ENCODE results near the gene TTC21B. TPM values are rescaled to one million over a fixed set of nuclear protein-coding genes. Genes with fewer than 3 reads are reported as not detected.

Gene TTC21B
- total and polyA plus RNA-seq, 10 of the 15 experiments (the other 5 are each of a cell fraction or from before 2014, with no cell fraction given) = 2.7 to 22.4 (median 11.3) TPM

- CTCF ChIA-PET = no interaction called here
These were observed 37.3 kb upstream of the TTC21B start for GRCh38 chr2:165990846-165991245.

GRCh38 chr2:165989851-165990250 lies 36.3 kb upstream of the TTC21B start:
- no peak overlapping the region for H3K9ac ChIP-seq (ENCODE audit: control insufficient read depth, insufficient read depth, low read length)
- no peak overlapping the region for H3K4me2 ChIP-seq (ENCODE audit: control insufficient read depth, insufficient read depth)
- no peak for ATAC-seq
- no TSS peak for BruUV-seq (replicated peaks)
- no peaks in the 10 kb centered on the region for H3K4me1 ChIP-seq (ENCODE audit: control insufficient read depth, insufficient read depth, low read length)
- H2AFZ ChIP-seq (ENCODE audit: control insufficient read depth, low read depth, low read length) = no peak overlapping the region
- H3K4me3 ChIP-seq = no peak overlapping the region
- WGBS (ENCODE audit: insufficient coverage, insufficient replicate concordance, low lambda C conversion rate, missing lambda C conversion rate) = 4% methylated on average over 1 of the region's 1 CpG
- H3K36me3 ChIP-seq (ENCODE audit: control insufficient read depth in 2 of 2, insufficient read depth in 2 of 2, low read length in 1 of 2) = no peaks in the 10 kb centered on the region
- H3K9me3 ChIP-seq (replicated peaks; ENCODE audit: control insufficient read depth, insufficient read depth, low read length) = no peaks in the 10 kb centered on the region
- ChIA-PET SMC1A (ENCODE audit: uncharacterized antibody, unreplicated experiment) (no interaction called here), POLR2A (no interaction called here), CTCF (no interaction called here), RAD21 (ENCODE audit: unreplicated experiment) (no interaction called here)
- intact Hi-C loops (cut with micrococcal nuclease; ENCODE audit: unreplicated experiment) = no loop called here
- H4K20me1 ChIP-seq (ENCODE audit: control insufficient read depth, insufficient read depth) = no peaks in the 10 kb centered on the region
- no peaks in the 10 kb centered on the region for H3K27me3 ChIP-seq (replicated peaks in 1 of 2; ENCODE audit: control insufficient read depth in 2 of 2, insufficient read depth in 2 of 2, low read length in 1 of 2)
- in situ Hi-C loops (cut with MboI) = no loop called here
- DNase-seq (ENCODE audit: low read depth, low spot score) = no peak
- no peak overlapping the region for H3K27ac ChIP-seq (ENCODE audit: control insufficient read depth, insufficient read depth)
- TF ChIP-seq SREBF1 (IDR thresholded peaks at IDR 0.05; ENCODE audit: low read length) = no peak
- no peak for TF ChIP-seq E2F4 (IDR thresholded peaks at IDR 0.05; ENCODE audit: low read depth, low read length)
- no peak for TF ChIP-seq MYB (IDR thresholded peaks at IDR 0.05; ENCODE audit: borderline replicate concordance, low read depth, low read length)
- no peak for TF ChIP-seq MXI1 (IDR thresholded peaks at IDR 0.05; ENCODE audit: low read depth, low read length)
- TF ChIP-seq CHD2 (IDR thresholded peaks at IDR 0.05; ENCODE audit: borderline replicate concordance, low read depth, low read length) = no peak
- no peak for TF ChIP-seq YY1 (IDR thresholded peaks at IDR 0.05; ENCODE audit: low read depth, low read length)
- no peak for TF ChIP-seq TBL1XR1 (IDR thresholded peaks at IDR 0.05; ENCODE audit: low read depth, low read length)
- no peak for TF ChIP-seq ZBED1 (IDR thresholded peaks at IDR 0.05; ENCODE audit: borderline replicate concordance)
- FAIRE-seq = no peak
- no peaks in the 10 kb centered on the region for H3K79me2 ChIP-seq (ENCODE audit: control insufficient read depth, insufficient read depth, low read length)

More at GRCh38 chr2:165990846-165991245, 37.3 kb upstream of the TTC21B start:
- Histone ChIP-seq H3K4me3 (no peak overlapping the region), H3K4me2 (ENCODE audit: control insufficient read depth, insufficient read depth) (no peak overlapping the region), H3K9me3 (replicated peaks; ENCODE audit: control insufficient read depth, insufficient read depth, low read length) (no peaks in the 10 kb centered on the region), H3K9ac (ENCODE audit: control insufficient read depth, insufficient read depth, low read length) (no peak overlapping the region), H3K4me1 (ENCODE audit: control insufficient read depth, insufficient read depth, low read length) (no peaks in the 10 kb centered on the region), H3K79me2 (ENCODE audit: control insufficient read depth, insufficient read depth, low read length) (no peaks in the 10 kb centered on the region), H3K36me3 (ENCODE audit: control insufficient read depth in 2 of 2, insufficient read depth in 2 of 2, low read length in 1 of 2) (no peaks in the 10 kb centered on the region), H2AFZ (ENCODE audit: control insufficient read depth, low read depth, low read length) (no peak overlapping the region), H3K27me3 (replicated peaks in 1 of 2; ENCODE audit: control insufficient read depth in 2 of 2, insufficient read depth in 2 of 2, low read length in 1 of 2) (no peaks in the 10 kb centered on the region), H4K20me1 (ENCODE audit: control insufficient read depth, insufficient read depth) (no peaks in the 10 kb centered on the region), H3K27ac (ENCODE audit: control insufficient read depth, insufficient read depth) (no peak overlapping the region)
- RAD21 ChIA-PET (ENCODE audit: unreplicated experiment) = no interaction called here
- no peak for FAIRE-seq
- no peak for ATAC-seq
- intact Hi-C loops (cut with micrococcal nuclease; ENCODE audit: unreplicated experiment) = no loop called here
- POLR2A ChIA-PET = no interaction called here
- DNase-seq (ENCODE audit: low read depth, low spot score) = no peak
- in situ Hi-C loops (cut with MboI) = no loop called here
- TF ChIP-seq SIX5 (IDR thresholded peaks at IDR 0.05; ENCODE audit: low read depth, low read length, severe bottlenecking) = no peak
- no TSS peak for BruUV-seq (replicated peaks)
- SMC1A ChIA-PET (ENCODE audit: uncharacterized antibody, unreplicated experiment) = interaction anchor here (0.6 kb wide), 1 partner anchor 9 kb away, joined by 3 read pairs; no protein-coding TSS in a partner anchor

All from GM12878 (cell line).